Stomach (tissue), 4 donors: ENCODE measurements around the gene WASF1.

Experiments used
- CTCF ChIP-seq, 7 experiments: fragments of 450-650 bp in 4 of 7; fragments of 200-600 bp in 3 of 7; sonication (generic) in 3 of 7; IDR thresholded peaks; one replicate each; pipeline ENCODE4 v1.5.1; 2016 to 2019; ENCODE audit warnings: antibody characterized with exemption in 7 of 7, control low read depth in 2 of 7, mild to moderate bottlenecking in 1 of 7
- EP300 ChIP-seq: sonication (generic); formaldehyde crosslinking; IDR thresholded peaks from one replicate; pipeline ENCODE4 v1.6.1; 2017; ENCODE audit warnings: antibody characterized with exemption
- POLR2A ChIP-seq, 4 donors: fragments of 450-650 bp; IDR thresholded peaks; one replicate each; pipeline ENCODE4 v1.6.1; 2016; ENCODE audit warnings: antibody characterized with exemption in 4 of 4, control low read depth in 2 of 4, mild to moderate bottlenecking in 1 of 4, moderate library complexity in 1 of 4
- POLR2AphosphoS5 ChIP-seq, 3 donors: sonication (generic); formaldehyde crosslinking; IDR thresholded peaks; one replicate each; pipeline ENCODE4 v1.6.1; 2016; ENCODE audit warnings: antibody characterized with exemption in 3 of 3

GRCh38 chr6:110137924-110138887 is 41.3 kb downstream of the WASF1 start:
- TF ChIP-seq CTCF (IDR thresholded peaks at IDR 0.05): no peak
- no peak for TF ChIP-seq POLR2A (IDR thresholded peaks at IDR 0.05)
- TF ChIP-seq EP300: no peak
- TF ChIP-seq POLR2AphosphoS5 (IDR thresholded peaks at IDR 0.05): no peak
